ENCODE data around the gene GRID1.
"Not testable (repeated sequence)": the region's sequence is repeated elsewhere in the genome, so short reads cannot be mapped to it uniquely, and the experiment has no call there.

Gene GRID1

DNA sequence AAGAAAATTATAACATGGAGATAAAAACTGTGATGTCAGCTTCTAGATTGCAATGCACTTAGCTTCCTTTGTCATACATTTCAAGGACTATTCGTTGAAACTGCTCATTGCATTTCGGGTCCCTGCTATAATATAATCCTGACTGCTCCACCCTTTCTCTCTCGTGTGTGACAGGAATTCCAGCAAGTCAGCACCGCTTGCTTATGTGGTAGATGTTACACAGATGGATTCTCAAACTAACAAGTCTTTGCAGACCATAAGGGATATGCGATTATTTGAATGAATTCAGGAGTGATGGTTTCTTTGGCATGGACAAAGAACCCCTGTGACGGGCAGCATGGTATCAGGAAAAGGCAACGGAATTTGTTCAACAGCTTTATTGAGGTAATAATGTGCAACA is 184.0 kb downstream of the GRID1 start:
- DNase-seq, result no peak

DNA sequence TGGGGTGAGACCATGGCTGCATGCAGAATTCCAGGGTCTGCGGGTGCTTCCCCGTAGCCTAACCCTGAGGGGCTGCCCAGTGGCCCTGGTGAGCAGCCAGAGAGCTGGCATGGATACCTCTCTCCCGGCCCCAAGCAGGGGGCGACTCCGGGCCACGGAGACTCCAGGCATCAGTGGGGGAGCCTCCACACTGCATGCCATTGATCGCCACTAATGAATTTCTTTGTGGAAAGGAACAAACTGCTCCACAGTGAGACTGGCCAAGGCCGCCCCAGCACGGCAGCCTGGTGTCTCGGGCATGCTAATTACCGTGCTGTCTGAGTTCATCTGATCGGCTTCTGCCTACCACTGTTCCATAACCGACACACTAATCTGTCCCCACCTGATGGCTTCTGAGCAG is 184.4 kb downstream of the GRID1 start:
- peak; percentile 74 for DNase-seq

DNA sequence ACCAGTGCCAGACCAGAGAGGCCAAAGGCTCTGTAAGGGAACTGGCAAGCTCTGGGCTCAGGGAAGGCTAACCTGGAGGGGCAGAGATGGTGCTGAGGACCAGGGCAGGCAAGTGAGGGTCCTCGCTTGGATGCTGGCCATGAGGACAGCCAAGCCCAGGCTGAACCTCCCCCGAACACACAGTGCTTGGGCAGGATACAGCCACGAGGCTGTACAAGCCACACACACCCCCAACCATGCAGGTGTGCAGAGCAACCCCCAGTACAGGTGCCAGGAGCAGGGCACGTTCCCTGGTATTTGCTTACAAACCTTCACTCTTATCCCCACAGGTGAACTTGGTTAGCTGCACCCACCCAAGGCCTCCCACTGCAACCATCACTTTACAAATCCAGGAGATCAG is 185.7 kb downstream of the GRID1 start:
- no peak for DNase-seq

DNA sequence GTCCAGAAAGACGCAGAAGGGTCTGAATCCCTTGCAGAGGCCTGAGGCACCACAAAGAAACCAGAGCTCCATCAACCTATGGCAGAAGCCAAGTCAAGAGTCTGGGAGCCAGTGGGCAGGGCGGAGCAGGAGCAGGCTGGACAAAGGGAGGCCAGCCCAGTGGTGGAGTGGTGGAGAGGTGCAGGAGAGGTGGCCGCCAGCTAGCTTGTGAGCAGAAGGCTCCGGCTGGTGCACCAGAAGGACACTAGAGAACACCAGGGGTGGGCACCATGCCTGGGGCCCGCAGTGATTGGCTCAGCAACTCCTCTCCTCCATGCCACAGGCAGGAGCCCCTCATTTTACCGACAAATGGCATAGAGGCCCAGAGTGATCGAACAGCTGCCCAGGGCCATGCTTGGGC is 186.6 kb downstream of the GRID1 start:
- DNase-seq, result no peak

DNA sequence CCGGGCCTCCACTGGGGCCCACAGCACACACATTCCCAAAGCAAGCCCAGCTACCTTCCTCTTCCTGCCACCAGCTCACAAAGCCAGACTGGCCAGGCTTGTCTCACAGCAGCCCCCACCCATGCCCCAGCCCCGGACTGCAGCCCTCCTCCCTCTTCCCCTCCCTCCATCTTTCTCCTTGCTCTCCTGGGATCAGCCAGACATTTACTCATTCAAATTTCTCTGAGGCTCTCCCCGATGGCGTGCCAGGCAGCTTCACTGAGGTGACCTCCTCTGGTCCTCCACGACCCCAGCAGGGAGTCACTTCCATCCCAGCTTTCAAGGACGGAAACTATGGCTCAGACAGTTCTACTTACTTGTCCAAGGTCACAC is 187.5 kb downstream of the GRID1 start:
- no peak for DNase-seq

GRCh38 chr10:86178401-86179152 is 188.0 kb downstream of the GRID1 start:
- peak; percentile 60 for DNase-seq

DNA sequence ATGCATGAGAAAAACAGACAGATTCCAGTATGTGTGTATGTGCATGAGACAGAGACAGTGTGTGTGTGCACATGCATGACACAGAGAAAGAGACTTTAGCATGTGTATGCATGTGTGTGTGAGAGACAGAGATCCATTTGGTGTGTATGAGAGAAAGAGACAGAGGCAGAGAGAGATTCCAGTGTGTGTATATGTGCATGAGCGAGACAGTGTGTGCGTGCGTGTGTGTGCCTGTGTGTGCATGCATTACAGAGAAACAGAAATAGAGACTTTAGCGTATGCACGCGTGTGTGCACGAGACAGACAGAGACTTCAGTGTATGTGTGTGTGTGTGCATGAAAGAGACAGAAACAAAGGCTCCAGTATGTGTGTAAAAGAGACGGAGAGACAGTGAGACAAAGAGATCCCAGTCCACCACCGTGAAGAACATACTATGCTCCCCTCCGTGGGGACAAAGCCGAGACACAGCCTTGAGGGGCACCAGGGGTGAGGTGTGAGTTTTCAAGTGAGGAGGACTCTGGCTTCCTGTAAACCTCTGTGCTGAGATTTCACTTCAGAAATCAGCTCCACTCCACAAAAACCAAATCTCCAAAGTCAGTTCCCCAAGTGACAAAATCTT is 188.9 kb downstream of the GRID1 start:
- DNase-seq, result peak; percentile 26

DNA sequence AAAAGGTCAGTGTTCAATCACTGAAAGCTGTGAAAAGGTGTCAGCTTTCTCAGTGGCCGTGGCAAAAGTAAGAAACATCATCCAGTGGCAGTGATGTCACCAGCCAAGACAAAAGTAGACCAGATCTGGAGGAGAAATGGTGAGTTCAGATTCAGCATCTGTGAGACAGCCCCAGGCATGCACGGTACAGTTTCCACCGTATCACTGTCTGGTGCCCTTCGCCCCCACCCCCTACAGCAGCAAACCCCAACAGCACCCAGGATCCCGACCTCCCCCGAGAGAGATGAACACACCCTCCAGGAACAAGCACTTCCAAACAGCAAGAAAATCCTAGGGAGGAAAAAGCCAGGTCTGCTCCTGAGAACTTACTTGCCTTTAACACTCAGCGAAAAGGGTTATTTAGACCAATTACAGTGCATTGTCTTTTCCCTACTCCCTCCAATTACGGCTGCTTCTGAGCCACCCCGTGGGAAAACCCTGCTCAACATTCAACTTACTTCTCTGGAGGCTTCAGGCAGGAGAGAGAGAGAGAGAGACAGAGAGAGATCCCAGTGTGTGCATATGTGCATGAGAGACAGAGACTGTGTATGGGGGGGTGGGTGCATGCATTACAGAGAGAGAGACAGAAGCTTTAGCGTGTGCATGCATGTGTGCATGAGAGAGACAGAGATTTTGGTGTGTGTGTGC is 189.6 kb downstream of the GRID1 start:
- no peak for DNase-seq

GRCh38 chr10:86175476-86175875 is 191.1 kb downstream of the GRID1 start:
- DNase-seq, result not testable (repeated sequence)

DNA sequence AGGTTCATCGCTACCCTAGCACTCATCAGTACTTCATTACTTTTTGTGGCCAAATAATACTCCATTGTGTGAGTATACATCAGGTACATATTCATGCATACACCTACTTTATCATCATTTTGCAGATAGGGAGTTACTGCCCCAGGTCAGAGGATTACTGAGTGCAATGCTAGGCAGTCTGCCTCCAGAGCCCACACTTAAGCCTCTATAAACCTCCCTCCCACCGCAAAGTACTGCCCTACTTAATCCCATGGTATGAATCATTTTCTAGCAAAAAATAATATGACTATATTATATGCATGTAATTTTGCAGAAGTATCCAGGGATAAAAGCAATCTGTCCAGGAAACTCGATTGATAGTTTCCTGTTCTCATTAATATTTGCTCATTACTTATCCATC is 194.3 kb downstream of the GRID1 start:
- DNase-seq, result no peak

DNA sequence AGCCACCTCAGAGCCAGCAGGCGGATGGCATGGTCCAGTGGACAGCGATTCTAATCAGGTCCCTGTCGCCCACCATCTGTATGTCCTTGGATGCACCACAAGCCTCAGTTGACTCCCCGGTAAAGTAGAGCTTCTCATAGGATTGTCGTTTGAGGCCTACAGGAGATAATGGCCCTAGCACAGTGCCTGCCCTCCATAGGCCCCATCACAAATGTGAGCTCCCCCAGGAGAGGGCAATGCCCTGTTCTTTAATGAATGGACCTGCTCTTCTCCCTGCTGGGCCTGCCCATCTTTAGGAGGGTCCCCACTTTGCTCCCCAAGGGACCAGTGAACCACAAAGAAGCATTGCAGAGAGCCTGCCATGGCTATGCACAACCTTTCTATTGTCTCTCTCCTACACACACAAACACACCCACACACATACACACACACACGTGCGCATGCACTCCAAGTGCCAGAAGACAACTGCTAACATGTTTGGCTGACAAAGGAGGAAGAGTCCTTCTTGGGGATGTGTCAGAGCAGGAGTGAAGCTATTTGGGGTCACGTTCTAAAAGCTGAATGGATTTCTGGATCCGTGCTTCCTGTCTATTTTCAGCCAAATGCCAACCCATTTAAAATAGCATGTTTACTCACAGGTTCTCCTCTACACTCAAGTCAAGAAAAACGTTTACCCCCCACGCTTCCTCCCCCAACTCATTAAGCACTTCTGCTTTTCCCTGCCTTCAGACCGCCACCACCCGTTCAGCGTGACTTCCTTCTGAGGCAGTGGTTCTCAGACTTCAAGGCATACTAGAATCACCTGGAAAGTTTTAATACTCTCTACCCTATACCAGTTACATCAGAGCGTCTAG is 196.1 kb downstream of the GRID1 start:
- no peak for DNase-seq

- DNase-seq, result no peak
Measured at GRCh38 chr10:86169506-86170254, 196.9 kb downstream of the GRID1 start.

DNA sequence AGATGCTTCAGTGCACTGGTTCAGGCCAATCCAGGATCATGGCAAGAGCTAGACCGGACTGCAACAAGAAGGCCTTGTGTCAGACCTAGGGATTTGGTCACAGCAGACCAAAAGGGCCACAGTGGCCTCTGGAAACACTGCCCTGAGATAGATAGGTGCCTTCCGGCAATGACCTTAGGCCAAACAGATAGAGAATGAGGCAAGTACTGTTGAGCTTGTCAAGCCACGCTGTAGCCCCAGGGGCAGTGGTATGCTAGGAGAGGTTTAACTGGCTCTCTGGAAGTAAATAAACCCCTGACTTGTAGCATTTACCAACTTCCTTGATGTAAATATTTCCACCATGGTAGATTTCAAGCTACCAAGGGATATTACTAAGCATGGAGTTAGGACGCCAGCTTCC is 197.5 kb downstream of the GRID1 start:
- no peak for DNase-seq

DNA sequence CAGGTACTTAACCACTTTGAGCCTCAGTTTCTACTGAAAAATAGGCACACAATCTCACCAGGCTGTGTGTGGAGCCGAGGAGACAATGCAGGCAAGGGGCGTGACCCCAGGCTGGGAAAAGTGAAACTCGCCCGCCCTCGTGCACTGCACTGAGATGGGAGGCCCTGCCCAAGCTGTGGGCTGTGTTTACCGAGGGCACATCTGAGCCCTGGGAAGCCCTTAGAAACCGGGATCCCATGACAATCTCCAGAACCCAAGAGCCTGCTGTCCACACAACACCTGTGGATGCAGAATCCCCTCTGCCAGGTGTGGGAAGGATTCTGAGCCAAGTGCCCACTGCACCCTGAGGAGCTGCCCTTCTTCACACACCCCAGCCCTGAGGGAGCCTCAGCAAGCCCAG is 198.3 kb downstream of the GRID1 start:
- no peak for DNase-seq

DNA sequence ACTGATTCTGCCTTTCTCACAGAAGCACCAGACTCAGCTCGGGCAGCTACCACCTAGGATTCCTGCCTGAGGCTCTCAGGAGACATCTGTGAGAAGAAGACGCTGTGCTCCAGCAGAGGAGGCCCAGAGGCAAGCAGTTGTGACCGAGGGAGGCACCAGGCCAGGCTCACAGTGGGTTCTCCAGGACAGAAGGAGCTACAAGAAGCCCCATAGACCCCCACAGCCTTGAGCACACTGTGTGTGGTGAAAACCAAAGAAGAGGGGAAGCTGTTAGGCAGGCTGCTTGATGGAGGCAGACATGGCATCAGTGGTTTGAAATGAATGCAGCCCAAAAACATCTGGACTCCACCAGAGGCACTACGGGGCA is 198.8 kb downstream of the GRID1 start:
- DNase-seq, result no peak

GRCh38 chr10:86167121-86167761 is 199.4 kb downstream of the GRID1 start:
- DNase-seq, result no peak

- DNase-seq, result no peak
Measured at GRCh38 chr10:86165666-86166065, 200.9 kb downstream of the GRID1 start.

- DNase-seq, result no peak
Measured at GRCh38 chr10:86164960-86165630, 201.5 kb downstream of the GRID1 start.

DNA sequence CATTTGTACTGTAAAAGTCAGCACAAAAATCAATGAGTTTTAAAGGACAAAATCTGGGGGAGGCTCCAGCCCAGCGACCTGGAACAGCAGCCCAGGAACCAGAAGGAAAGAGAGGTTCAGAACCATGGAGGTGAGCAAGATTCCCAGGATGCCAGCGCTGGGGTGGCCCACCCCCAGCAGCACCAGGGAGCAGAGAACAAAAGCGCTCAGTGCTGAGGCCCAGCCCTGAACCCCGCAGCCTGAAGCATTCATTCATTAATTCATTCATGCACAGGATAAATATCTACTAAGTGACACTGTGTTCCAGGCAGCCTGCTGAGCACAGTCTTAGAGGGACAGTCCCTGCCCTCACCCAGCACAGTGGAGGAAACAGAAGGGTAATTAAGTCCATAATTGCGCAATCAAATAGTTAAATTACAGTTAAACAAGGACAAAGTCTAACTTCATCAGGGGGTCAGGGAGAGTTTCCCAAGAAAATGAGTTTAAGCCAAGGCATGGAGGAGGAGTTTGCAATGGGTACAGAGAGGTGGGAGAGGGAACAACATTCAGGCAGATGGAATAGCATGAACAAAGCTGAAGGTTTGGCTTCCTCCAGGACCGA is 202.3 kb downstream of the GRID1 start:
- no peak for DNase-seq

DNA sequence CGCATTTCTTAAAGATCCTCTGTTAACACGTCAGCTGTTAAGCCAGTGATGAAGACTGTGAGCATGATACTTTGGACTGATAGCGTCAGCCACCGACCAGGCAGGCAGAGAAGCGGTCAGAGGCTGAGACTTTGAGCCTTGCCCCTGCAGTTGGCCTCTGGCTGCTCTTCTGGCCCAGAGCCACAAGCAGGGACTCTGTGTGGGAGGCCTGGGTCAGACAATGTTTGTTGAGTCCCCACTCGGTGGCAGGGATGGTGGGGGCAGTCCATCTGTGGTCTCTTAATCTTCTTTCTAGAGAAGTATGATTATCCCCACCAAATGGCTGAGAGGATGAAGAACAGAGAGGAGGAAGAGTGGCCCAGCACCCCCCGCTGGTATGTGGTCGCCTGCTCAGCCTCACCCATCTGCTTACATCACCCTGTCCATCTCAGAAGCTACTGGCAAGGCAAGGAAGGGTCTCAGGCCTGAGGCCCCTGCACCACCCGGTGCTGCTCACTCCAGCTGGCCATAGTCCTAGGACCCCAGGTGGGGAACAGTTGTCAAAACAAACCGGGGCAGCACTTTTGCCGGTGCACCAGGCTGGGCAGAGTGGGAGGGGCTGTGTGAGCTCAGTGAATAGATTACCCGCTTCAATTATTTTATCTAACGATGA is 202.9 kb downstream of the GRID1 start:
- peak; percentile 62 for DNase-seq

All from retina (tissue), 1 donor.